Left lung (tissue), 10 donors: ENCODE results near the gene OR2Y1. TPM values are rescaled to one million over a fixed set of nuclear protein-coding genes. Genes with fewer than 3 reads are reported as not detected.

Source experiments
- ATAC-seq: fragments of 200-7000 bp; cut with Tn5 transposase; one replicate; pipeline ENCODE4 v1.9.1; 2020; ENCODE audit warnings: moderate library complexity
- DNase-seq, 4 donors: peaks; one replicate each; pipeline ENCODE4 v3.0.0-alpha.2; 2013 to 2020
- H3K27ac ChIP-seq, 2 donors: fragments of 200-600 bp; sonication (generic) in 1 of 2; one replicate each; pipeline versions ENCODE4 v1.5.0 to v1.8.0; 2020 to 2021
- H3K27me3 ChIP-seq, 2 donors: fragments of 200-600 bp; sonication (generic) in 1 of 2; one replicate each; pipeline versions ENCODE4 v1.5.0 to v1.8.0; 2020 to 2021
- H3K36me3 ChIP-seq, 2 donors: fragments of 200-600 bp; sonication (generic) in 1 of 2; one replicate each; pipeline versions ENCODE4 v1.5.0 to v1.8.0; 2020 to 2021
- H3K4me1 ChIP-seq, 2 donors: fragments of 200-600 bp; one replicate each; pipeline ENCODE4 v1.8.0; 2021
- H3K4me3 ChIP-seq, 2 donors: fragments of 200-600 bp; sonication (generic) in 1 of 2; one replicate each; pipeline versions ENCODE4 v1.5.0 to v1.8.0; 2020 to 2021; ENCODE audit warnings: mild to moderate bottlenecking in 1 of 2
- H3K9me3 ChIP-seq, 2 donors: fragments of 200-600 bp; sonication (generic) in 1 of 2; one replicate each; pipeline versions ENCODE4 v1.5.0 to v1.8.0; 2020 to 2021
- CTCF ChIP-seq, 2 donors: fragments of 200-600 bp; sonication (generic) in 1 of 2; IDR thresholded peaks; one replicate each; pipeline versions ENCODE4 v1.5.0 to v1.8.0; 2021; ENCODE audit warnings: antibody characterized with exemption in 2 of 2
- intact Hi-C, 2 donors: fragments of 100-400 bp; cut with DNase I; formaldehyde crosslinking; loops; one replicate each; pipeline versions ENCODE4 v1.11.2 to v1.14.2; 2022
- polyA plus RNA-seq, 6 donors: library from polyadenylated mRNA; unstranded; fragments of 120-200 nt; gene quantifications; one replicate each; pipeline ENCODE4 v1.2.1, GENCODE V29; 2013; ENCODE audit not compliant: insufficient read length in 6 of 6
- total RNA-seq, 2 donors: library from RNA; stranded (reverse); fragmentation: NEBNext Ultra II Directional; extraction: Animal tissue kit (Norgen Biotek cat#: 25700); gene quantifications; one replicate each; pipeline ENCODE4 v1.2.1, GENCODE V29; 2021
- donor health status: DM: no; HTN: yes; CAD: no.
- donor health status: DM: no; HTN: no; CAD: no.

The OR2Y1 gene
- total and polyA plus RNA-seq, 8 donors, result not detected

DNA sequence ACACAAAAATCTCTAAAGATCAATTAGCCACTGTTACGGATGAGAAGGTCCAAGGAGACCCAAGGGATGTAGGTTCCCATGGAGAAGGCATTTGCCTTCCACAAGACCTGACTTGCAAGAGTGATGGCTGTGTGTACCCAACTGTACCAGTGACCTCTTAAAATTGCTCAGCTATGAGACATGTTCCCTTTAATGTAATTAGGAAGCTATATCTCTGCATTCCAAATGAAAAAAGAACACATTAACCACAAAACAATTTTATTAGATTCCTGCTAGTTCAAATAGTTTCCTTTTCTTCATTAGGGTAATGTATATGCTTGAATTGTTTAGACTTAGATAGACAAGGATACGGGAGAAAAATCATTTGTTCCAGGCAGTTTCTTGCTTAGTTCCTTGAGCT is 3.3 kb downstream of the OR2Y1 start:
- no peaks in the 10 kb centered on the region for H3K4me1 ChIP-seq
- H3K27ac ChIP-seq, result no peak overlapping the region
- ATAC-seq (no peak), DNase-seq (no peak)
- H3K27me3 ChIP-seq, result peaks cover 0 to 52% of the 10 kb centered on the region in 2 donors
- no peak overlapping the region for H3K4me3 ChIP-seq
- H3K36me3 ChIP-seq, result no peaks in the 10 kb centered on the region
- intact Hi-C loops, result no loop called here
- no peak for TF ChIP-seq CTCF (IDR thresholded peaks at IDR 0.05)
- H3K9me3 ChIP-seq, result no peaks in the 10 kb centered on the region

- TF ChIP-seq CTCF (IDR thresholded peaks at IDR 0.05), result no peak
- no peak overlapping the region for H3K27ac ChIP-seq
- H3K4me1 ChIP-seq, result no peaks in the 10 kb centered on the region
- no peak for DNase-seq
- ATAC-seq, result no peak
- intact Hi-C loops, result no loop called here
- no peaks in the 10 kb centered on the region for H3K9me3 ChIP-seq
- no peak overlapping the region for H3K4me3 ChIP-seq
- peaks cover 0 to 17% of the 10 kb centered on the region in 2 donors for H3K27me3 ChIP-seq
- H3K36me3 ChIP-seq, result no peaks in the 10 kb centered on the region
Observed at GRCh38 chr5:180724944-180725343, 14.9 kb downstream of the OR2Y1 start.

DNA sequence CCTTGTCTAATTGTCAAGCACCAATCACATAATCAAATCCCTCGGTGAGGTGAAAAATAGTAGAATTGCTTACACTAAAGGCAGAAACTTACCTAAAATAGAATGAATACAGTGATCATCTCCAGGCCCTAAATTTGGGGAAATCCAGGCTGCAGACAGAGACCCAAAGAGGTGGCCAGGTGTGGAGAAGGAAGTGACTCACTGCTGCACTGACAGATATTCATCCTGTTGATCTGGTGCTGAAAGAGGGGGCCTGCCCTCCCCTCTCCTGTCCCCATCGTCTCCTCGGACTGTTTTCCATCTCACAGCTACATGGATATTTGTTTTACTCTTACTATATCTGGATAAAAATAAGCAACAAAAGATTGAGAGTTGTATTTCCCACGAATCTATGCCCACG is 15.9 kb downstream of the OR2Y1 start:
- no peak for DNase-seq
- intact Hi-C loops, result no loop called here
- ATAC-seq, result no peak
- Histone ChIP-seq H3K27ac (no peak overlapping the region), H3K27me3 (peaks cover 0 to 17% of the 10 kb centered on the region in 2 donors), H3K9me3 (no peaks in the 10 kb centered on the region), H3K36me3 (no peaks in the 10 kb centered on the region), H3K4me1 (no peaks in the 10 kb centered on the region), H3K4me3 (no peak overlapping the region)
- no peak for TF ChIP-seq CTCF (IDR thresholded peaks at IDR 0.05)

GRCh38 chr5:180720486-180720885 is 19.4 kb downstream of the OR2Y1 start:
- Histone ChIP-seq H3K36me3 (no peaks in the 10 kb centered on the region), H3K27me3 (peaks cover 4 to 21% of the 10 kb centered on the region in 2 donors), H3K27ac (no peak overlapping the region), H3K4me1 (no peaks in the 10 kb centered on the region), H3K9me3 (no peaks in the 10 kb centered on the region), H3K4me3 (no peak overlapping the region)
- ATAC-seq (no peak), DNase-seq (no peak)
- intact Hi-C loops, result no loop called here
- no peak for TF ChIP-seq CTCF (IDR thresholded peaks at IDR 0.05)

DNA sequence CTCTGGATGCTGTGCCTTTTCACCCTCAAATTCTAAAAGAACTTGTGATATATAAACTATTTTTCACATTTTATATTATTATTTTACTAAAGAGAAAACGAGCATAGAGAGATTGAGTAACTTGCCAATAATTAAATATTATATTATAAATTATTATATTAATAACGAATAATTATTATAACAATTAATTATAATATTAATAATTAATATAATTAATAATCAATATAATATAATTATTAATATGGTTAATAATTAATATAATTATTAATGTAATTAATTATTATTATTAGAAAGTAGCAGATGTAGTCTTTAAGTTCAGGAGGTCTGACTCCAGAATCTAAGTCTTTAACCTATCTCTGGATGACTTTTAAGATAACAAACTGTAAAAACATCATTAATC is 20.1 kb downstream of the OR2Y1 start:
- TF ChIP-seq CTCF (IDR thresholded peaks at IDR 0.05), result no peak
- Histone ChIP-seq H3K4me1 (no peaks in the 10 kb centered on the region), H3K4me3 (no peak overlapping the region), H3K36me3 (no peaks in the 10 kb centered on the region), H3K9me3 (no peaks in the 10 kb centered on the region), H3K27me3 (peaks cover 4 to 20% of the 10 kb centered on the region in 2 donors), H3K27ac (no peak overlapping the region)
- no peak for DNase-seq
- ATAC-seq, result no peak
- intact Hi-C loops, result no loop called here
